H1 (cell line): ENCODE results near the gene USB1. TPM values are rescaled to one million over a fixed set of nuclear protein-coding genes. Genes with fewer than 3 reads are reported as not detected.

Experiments
- CTCF ChIA-PET: fragments of 300-600 bp; sonication (Branson Sonifier 250); formaldehyde crosslinking; loops from one replicate; lab custom pipeline; 2021; ENCODE audit not compliant: partially characterized antibody; lab: Charles Lee
- POLR2A ChIA-PET: fragments of 300-600 bp; sonication (Branson Sonifier 250); formaldehyde crosslinking; loops from one replicate; lab custom pipeline; 2021; ENCODE audit warnings: inconsistent platforms; ENCODE audit not compliant: partially characterized antibody; lab: Charles Lee
- DNase-seq, 2 experiments: peaks; one replicate each; pipeline versions ENCODE4 v3.0.0 to v3.0.0-alpha.2; 2010 to 2022; ENCODE audit warnings: low spot score in 2 of 2, low read depth in 1 of 2, mixed read lengths in 1 of 2
- FAIRE-seq: peaks from 2 replicates; lab custom pipeline; 2011; peaks lifted over from hg19 to GRCh38; lab: Jason Lieb, UNC
- H2AFZ ChIP-seq: 2 replicates; pipeline ENCODE4 v1.8.1; 2012; ENCODE audit warnings: low read length, inconsistent platforms
- H2AK5ac ChIP-seq: 2 replicates; pipeline ENCODE4 v1.6.1; 2013; ENCODE audit warnings: low read depth, low read length
- H2BK120ac ChIP-seq: replicated peaks from 2 replicates; pipeline ENCODE3; 2013; ENCODE audit warnings: low read depth, low read length, inconsistent platforms
- H2BK12ac ChIP-seq: 2 replicates; pipeline ENCODE4 v1.6.1; 2013; ENCODE audit warnings: low read depth, low read length
- H2BK15ac ChIP-seq: 2 replicates; pipeline ENCODE4 v1.6.1; 2013; ENCODE audit warnings: low read length
- H2BK20ac ChIP-seq: 2 replicates; pipeline ENCODE4 v1.6.1; 2013; ENCODE audit warnings: low read length
- H2BK5ac ChIP-seq: 2 replicates; pipeline ENCODE4 v1.6.1; 2013; ENCODE audit warnings: low read depth, low read length
- H3K14ac ChIP-seq: 2 replicates; pipeline ENCODE4 v1.6.1; 2013; ENCODE audit warnings: inconsistent platforms; ENCODE audit not compliant: insufficient read length
- H3K18ac ChIP-seq: 2 replicates; pipeline ENCODE4 v1.6.1; 2013; ENCODE audit warnings: low read length; ENCODE audit errors: extremely low read depth
- H3K23ac ChIP-seq: 2 replicates; pipeline ENCODE4 v1.6.1; 2013; ENCODE audit warnings: inconsistent platforms; ENCODE audit not compliant: insufficient read length
- H3K23me2 ChIP-seq: 2 replicates; pipeline ENCODE4 v1.6.1; 2013; ENCODE audit warnings: low read depth, low read length
- H3K27ac ChIP-seq: 2 replicates; pipeline ENCODE4 v1.6.1; 2011; ENCODE audit warnings: low read depth, low read length, inconsistent platforms
- H3K27me3 ChIP-seq, 4 experiments: replicated peaks in 1 of 4; 1 replicate in 1 of 4; 2 replicates in 3 of 4; pipeline versions ENCODE4 v1.6.1 to v1.8.1; 2011 to 2013; ENCODE audit warnings: low read length in 3 of 4, mild to moderate bottlenecking in 3 of 4, inconsistent platforms in 2 of 4, mixed read lengths in 2 of 4, moderate library complexity in 1 of 4; ENCODE audit not compliant: control insufficient read depth in 3 of 4, insufficient read depth in 3 of 4; ENCODE audit errors: extremely low read depth in 1 of 4
- H3K36me3 ChIP-seq, 4 experiments: 2 replicates each; pipeline versions ENCODE4 v1.6.1 to v1.8.1; 2011 to 2013; ENCODE audit warnings: mild to moderate bottlenecking in 4 of 4, low read length in 3 of 4, moderate library complexity in 2 of 4, control low read depth in 1 of 4, inconsistent platforms in 1 of 4; ENCODE audit not compliant: insufficient read depth in 4 of 4, control insufficient read depth in 2 of 4
- H3K4ac ChIP-seq: replicated peaks from 2 replicates; pipeline ENCODE3; 2013; ENCODE audit warnings: low read length, low read depth, mixed read lengths, inconsistent platforms; ENCODE audit not compliant: insufficient read length
- H3K4me1 ChIP-seq, 4 experiments: replicated peaks in 1 of 4; 1 replicate in 1 of 4; 2 replicates in 3 of 4; pipeline versions ENCODE4 v1.6.1 to v1.8.1; 2011 to 2013; ENCODE audit warnings: low read length in 3 of 4, inconsistent platforms in 2 of 4, mixed read lengths in 1 of 4; ENCODE audit not compliant: insufficient read depth in 4 of 4, control insufficient read depth in 3 of 4
- H3K4me2 ChIP-seq, 2 experiments: 2 replicates each; pipeline versions ENCODE4 v1.6.1 to v1.8.1; 2011 to 2013; ENCODE audit warnings: low read depth in 2 of 2, low read length in 2 of 2, control low read depth in 1 of 2, inconsistent platforms in 1 of 2, mild to moderate bottlenecking in 1 of 2; ENCODE audit not compliant: insufficient read depth in 1 of 2
- H3K4me3 ChIP-seq, 4 experiments: fragments of 200-600, 300-600 bp in 1 of 4; sonication (generic), shearing (Covaris generic), sonication (Bioruptor Twin) in 1 of 4; 2 replicates each; pipeline versions ENCODE4 v1.5.1 to v1.8.1; 2011 to 2016; ENCODE audit warnings: low read length in 4 of 4, low read depth in 3 of 4, control low read depth in 2 of 4, inconsistent platforms in 2 of 4, mild to moderate bottlenecking in 2 of 4, mixed read lengths in 1 of 4, moderate library complexity in 1 of 4; ENCODE audit not compliant: insufficient read depth in 2 of 4; ENCODE audit errors: extremely low read depth in 1 of 4
- H3K56ac ChIP-seq: replicated peaks from 2 replicates; pipeline ENCODE3; 2013; ENCODE audit warnings: low read depth, mild to moderate bottlenecking, mixed read lengths, low read length, inconsistent platforms; ENCODE audit not compliant: insufficient read length
- H3K79me1 ChIP-seq: 2 replicates; pipeline ENCODE4 v1.6.1; 2013; ENCODE audit warnings: low read depth, low read length, control low read depth
- H3K79me2 ChIP-seq, 2 experiments: 2 replicates each; pipeline versions ENCODE4 v1.6.1 to v1.8.1; 2012 to 2013; ENCODE audit warnings: low read length in 2 of 2, mild to moderate bottlenecking in 2 of 2, inconsistent platforms in 1 of 2; ENCODE audit not compliant: insufficient read depth in 2 of 2, control insufficient read depth in 1 of 2
- H3K9ac ChIP-seq, 4 experiments: replicated peaks in 1 of 4; 1 replicate in 1 of 4; 2 replicates in 3 of 4; pipeline versions ENCODE4 v1.6.1 to v1.8.1; 2011 to 2013; ENCODE audit warnings: low read depth in 3 of 4, low read length in 3 of 4, control low read depth in 2 of 4, mild to moderate bottlenecking in 2 of 4, moderate library complexity in 2 of 4, inconsistent platforms in 1 of 4; ENCODE audit errors: extremely low read depth in 1 of 4
- H3K9me3 ChIP-seq, 2 experiments: 2 replicates each; pipeline versions ENCODE4 v1.6.1 to v1.8.1; 2012 to 2013; ENCODE audit warnings: mild to moderate bottlenecking in 2 of 2, moderate library complexity in 2 of 2, control low read depth in 1 of 2, inconsistent platforms in 1 of 2, low read depth in 1 of 2, low read length in 1 of 2, mixed read lengths in 1 of 2; ENCODE audit not compliant: insufficient read depth in 2 of 2
- H4K20me1 ChIP-seq, 2 experiments: replicated peaks in 1 of 2; 2 replicates each; pipeline versions ENCODE3 to v1.8.1; 2011 to 2013; ENCODE audit warnings: inconsistent platforms in 2 of 2, low read length in 2 of 2, mild to moderate bottlenecking in 1 of 2; ENCODE audit not compliant: insufficient read depth in 2 of 2, control insufficient read depth in 1 of 2
- H4K5ac ChIP-seq: 2 replicates; pipeline ENCODE4 v1.6.1; 2013; ENCODE audit warnings: low read length, low read depth, mixed read lengths, inconsistent platforms; ENCODE audit not compliant: insufficient read length
- H4K8ac ChIP-seq: 2 replicates; pipeline ENCODE4 v1.8.0; 2013; ENCODE audit warnings: mild to moderate bottlenecking, moderate library complexity, low read length, inconsistent platforms; ENCODE audit not compliant: insufficient read depth; ENCODE audit errors: extremely low read depth
- H4K91ac ChIP-seq: replicated peaks from 2 replicates; pipeline ENCODE3; 2013; ENCODE audit warnings: low read length, mixed read lengths, inconsistent platforms; ENCODE audit not compliant: insufficient read length
- BACH1 ChIP-seq: IDR thresholded peaks from 2 replicates; pipeline ENCODE4 v1.6.1; 2012; ENCODE audit warnings: low read length, improper control_type of control experiment
- CBX8 ChIP-seq: fragments of 300-800, 300-1000 bp; sonication (generic); IDR thresholded peaks from 2 replicates; pipeline ENCODE4 v1.7.1; 2016; ENCODE audit warnings: low read depth, low read length, borderline replicate concordance
- CREB1 ChIP-seq: IDR thresholded peaks from 2 replicates; pipeline ENCODE4 v1.6.1; 2012; ENCODE audit warnings: inconsistent platforms
- EZH2 ChIP-seq: fragments of 200-600 bp; sonication (generic); IDR thresholded peaks from 2 replicates; pipeline ENCODE4 v1.7.1; 2012; ENCODE audit warnings: low read depth, mild to moderate bottlenecking, moderate library complexity, low read length, inconsistent platforms; ENCODE audit not compliant: severe bottlenecking
- HDAC6 ChIP-seq: IDR thresholded peaks from one replicate; pipeline ENCODE4 v1.7.1; 2012; ENCODE audit warnings: low read depth, mild to moderate bottlenecking, inconsistent platforms, low read length, moderate library complexity
- POU5F1 ChIP-seq: IDR thresholded peaks from 2 replicates; pipeline ENCODE4 v1.6.1; 2011; ENCODE audit warnings: low read depth, mild to moderate bottlenecking, low read length, moderate library complexity
- WGBS, 2 experiments: shearing (Covaris generic) in 1 of 2; methylation state at CpG; one replicate each; pipeline versions ENCODE4 v1.1.6 to v1.1.7; 2013 to 2015; ENCODE audit warnings: low lambda C conversion rate in 2 of 2, mixed read lengths in 2 of 2, inconsistent platforms in 1 of 2, low coverage in 1 of 2, missing lambda C conversion rate in 1 of 2; ENCODE audit not compliant: insufficient replicate concordance in 2 of 2, insufficient coverage in 1 of 2, insufficient read length in 1 of 2; ENCODE audit errors: extremely low coverage in 1 of 2, missing lambda C conversion rate in 1 of 2; 5-methylcytosine and 5-hydroxymethylcytosine counted together
- polyA plus RNA-seq, 7 experiments: library from polyadenylated mRNA; depleted of rRNA in 3 of 7; stranded (reverse) in 5 of 7; unstranded in 2 of 7; fragments of >200 nt in 5 of 7; fragments of 200-250 nt in 2 of 7; gene quantifications; 1 replicate in 5 of 7; 2 replicates in 1 of 7; 4 replicates in 1 of 7; pipeline versions ENCODE4 v1.2.1 to v1.2.3, GENCODE V29; 2011 to 2013; ENCODE audit warnings: missing spikeins in 2 of 7, mixed read lengths in 2 of 7
- total RNA-seq: library from RNA; stranded (reverse); fragmentation: NEBNext Ultra II Directional; extraction: Animal tissue kit (Norgen Biotek cat#: 25700); gene quantifications from 2 replicates; pipeline ENCODE4 v1.2.1, GENCODE V29; 2021

The USB1 gene
- total and polyA plus RNA-seq, 2 of the 8 experiments (the other 6 are each of a cell fraction or from before 2014, with no cell fraction given), result 65.4 to 75.9 TPM

GRCh38 chr16:58035356-58036170, 34.4 kb downstream of the USB1 start:
- no peak overlapping the region for H3K4me2 ChIP-seq
- no peak overlapping the region for H2BK5ac ChIP-seq
- peaks cover 0 to 26% of the 10 kb centered on the region in 2 experiments; a peak in 1 of 4 replicates for H3K79me2 ChIP-seq
- H2BK20ac ChIP-seq, result no peak overlapping the region
- no peak overlapping the region for H2BK15ac ChIP-seq
- no peak overlapping the region for H4K91ac ChIP-seq
- H4K20me1 ChIP-seq, result peaks cover 10 to 30% of the 10 kb centered on the region in 2 experiments
- FAIRE-seq, result no peak
- no peak overlapping the region for H3K9ac ChIP-seq
- H2AFZ ChIP-seq, result no peak overlapping the region
- CTCF ChIA-PET, result interaction anchor here (0.7 to 19.9 kb wide), 14 partner anchors 8 to 609 kb away, joined by 3 to 362 read pairs (median 6); partner anchors contain the start of gene CFAP20
- 88% methylated on average over 14 of the region's 14 CpGs; no CpG with 5 or more reads in 1 of the 2 experiments for WGBS, 2 experiments
- H3K56ac ChIP-seq, result no peak overlapping the region
- H3K4me1 ChIP-seq, result peaks cover 0 to 6% (median 4%) of the 10 kb centered on the region in 4 experiments; a peak in 3 of 7 replicates
- H3K27ac ChIP-seq, result no peak overlapping the region
- no peak overlapping the region for H2AK5ac ChIP-seq
- no peaks in the 10 kb centered on the region for H3K23me2 ChIP-seq
- H2BK12ac ChIP-seq, result no peak overlapping the region
- H3K4ac ChIP-seq, result no peak overlapping the region
- H4K5ac ChIP-seq, result no peak overlapping the region
- H2BK120ac ChIP-seq, result no peak overlapping the region
- no peak overlapping the region for H3K4me3 ChIP-seq
- H3K14ac ChIP-seq, result no peak overlapping the region
- POLR2A ChIA-PET, result interaction anchor here (0.5 to 1.6 kb wide), 4 partner anchors 8 to 170 kb away, joined by 3 to 6 read pairs (median 3); no protein-coding TSS in a partner anchor
- H3K23ac ChIP-seq, result no peak overlapping the region
- no peaks in the 10 kb centered on the region for H3K9me3 ChIP-seq
- H3K36me3 ChIP-seq, result peaks cover 4 to 23% (median 8%) of the 10 kb centered on the region in 4 experiments; a peak in 5 of 8 replicates
- no peaks in the 10 kb centered on the region for H3K27me3 ChIP-seq
- H4K8ac ChIP-seq, result no peak overlapping the region
- H3K79me1 ChIP-seq, result peaks cover 18% of the 10 kb centered on the region
- no peak overlapping the region for H3K18ac ChIP-seq
- DNase-seq, result no peak
- TF ChIP-seq HDAC6 (no peak), EZH2 (no peak), CBX8 (no peak), POU5F1 (no peak), BACH1 (no peak), CREB1 (no peak)
